HepG2 (cell line): ENCODE data around the gene CHCT1. TPM values are rescaled to one million over a fixed set of nuclear protein-coding genes. Genes with fewer than 3 reads are reported as not detected.
A peak's percentile ranks its signal among the peaks of the same experiment; 100 is the strongest.

Experiments used
- CBX1 ChIP-seq: IDR thresholded peaks from one replicate; pipeline ENCODE4 v1.6.1; 2016; ENCODE audit warnings: antibody characterized with exemption, low read depth
- HOXD1 ChIP-seq: sonication (generic); formaldehyde crosslinking; IDR thresholded peaks from 2 replicates; pipeline ENCODE4 v1.5.0; 2020; ENCODE audit warnings: missing genetic modification reagents
- KDM1A ChIP-seq: IDR thresholded peaks from 2 replicates; pipeline ENCODE4 v1.6.1; 2016; ENCODE audit warnings: missing compliant biosample characterization
- KDM2A ChIP-seq: sonication (generic); formaldehyde crosslinking; IDR thresholded peaks from 2 replicates; pipeline ENCODE4 v1.4.0; 2020; ENCODE audit warnings: low read depth, missing genetic modification reagents, borderline replicate concordance
- KLF11 ChIP-seq: IDR thresholded peaks from 2 replicates; pipeline ENCODE4 v1.6.1; 2016; ENCODE audit warnings: missing compliant biosample characterization
- MIER3 ChIP-seq: IDR thresholded peaks from 2 replicates; pipeline ENCODE4 v1.6.1; 2016; ENCODE audit warnings: missing compliant biosample characterization, borderline replicate concordance
- NFE2L1 ChIP-seq: sonication (generic); formaldehyde crosslinking; IDR thresholded peaks from 2 replicates; pipeline ENCODE4 v1.4.0; 2020; ENCODE audit warnings: missing genetic modification reagents, mild to moderate bottlenecking, borderline replicate concordance
- PBX3 ChIP-seq: sonication (generic); formaldehyde crosslinking; IDR thresholded peaks from 2 replicates; pipeline ENCODE4 v1.8.1; 2023; ENCODE audit warnings: missing genetic modification reagents, inconsistent platforms, borderline replicate concordance
- SKIL ChIP-seq: sonication (generic); formaldehyde crosslinking; IDR thresholded peaks from 2 replicates; pipeline ENCODE4 v1.8.0; 2022; ENCODE audit warnings: missing genetic modification reagents, mild to moderate bottlenecking, moderate library complexity, borderline replicate concordance
- TRIM24 ChIP-seq: sonication (generic); formaldehyde crosslinking; IDR thresholded peaks from 2 replicates; pipeline ENCODE4 v1.8.0; 2022; ENCODE audit warnings: mild to moderate bottlenecking, missing genetic modification reagents
- ZBTB49 ChIP-seq: sonication (generic); formaldehyde crosslinking; IDR thresholded peaks from 2 replicates; pipeline ENCODE4 v1.4.0; 2020; ENCODE audit warnings: missing genetic modification reagents, borderline replicate concordance
- ZNF609 ChIP-seq: sonication (generic); formaldehyde crosslinking; IDR thresholded peaks from 2 replicates; pipeline ENCODE4 v1.4.0; 2020; ENCODE audit warnings: mild to moderate bottlenecking, missing genetic modification reagents, borderline replicate concordance
- ZNF615 ChIP-seq: sonication (generic); formaldehyde crosslinking; IDR thresholded peaks from 2 replicates; pipeline ENCODE4 v1.5.0; 2020; ENCODE audit warnings: mild to moderate bottlenecking, missing genetic modification reagents, borderline replicate concordance
- ZNF792 ChIP-seq: IDR thresholded peaks from 2 replicates; pipeline ENCODE4 v1.6.1; 2016
- polyA plus RNA-seq, 8 experiments: library from polyadenylated mRNA; depleted of rRNA in 3 of 8; stranded (reverse) in 7 of 8; unstranded in 1 of 8; fragments of >200 nt; fragmentation: Illumina TruSeq in 4 of 8; extraction: Trizol in 4 of 8; gene quantifications; 2 replicates each; pipeline versions ENCODE4 v1.2.1 to v1.2.3, GENCODE V29; 2011 to 2016; ENCODE audit warnings: low read depth in 4 of 8, missing spikeins in 1 of 8, mixed read lengths in 1 of 8; ENCODE audit not compliant: insufficient read depth in 1 of 8
- total RNA-seq, 5 experiments: library from RNA; depleted of rRNA; stranded (reverse); fragments of >200 nt; fragmentation: Illumina TruSeq; extraction: Trizol; gene quantifications; 2 replicates each; pipeline ENCODE4 v1.2.3, GENCODE V29; 2016; ENCODE audit warnings: low read depth in 1 of 5
- TF ChIP-seq, protein P1 (sequence below): sonication (generic); formaldehyde crosslinking; IDR thresholded peaks from 2 replicates; pipeline ENCODE4 v1.8.0; 2022; ENCODE audit warnings: missing genetic modification reagents, mild to moderate bottlenecking, borderline replicate concordance
- TF ChIP-seq, protein P2 (sequence below): sonication (generic); formaldehyde crosslinking; IDR thresholded peaks from 2 replicates; pipeline ENCODE4 v1.8.1; 2023; ENCODE audit warnings: missing genetic modification reagents, mild to moderate bottlenecking, borderline replicate concordance

The CHCT1 gene
- total and polyA plus RNA-seq, 2 of the 13 experiments (the other 11 are each of a cell fraction or from before 2014, with no cell fraction given): not detected

DNA sequence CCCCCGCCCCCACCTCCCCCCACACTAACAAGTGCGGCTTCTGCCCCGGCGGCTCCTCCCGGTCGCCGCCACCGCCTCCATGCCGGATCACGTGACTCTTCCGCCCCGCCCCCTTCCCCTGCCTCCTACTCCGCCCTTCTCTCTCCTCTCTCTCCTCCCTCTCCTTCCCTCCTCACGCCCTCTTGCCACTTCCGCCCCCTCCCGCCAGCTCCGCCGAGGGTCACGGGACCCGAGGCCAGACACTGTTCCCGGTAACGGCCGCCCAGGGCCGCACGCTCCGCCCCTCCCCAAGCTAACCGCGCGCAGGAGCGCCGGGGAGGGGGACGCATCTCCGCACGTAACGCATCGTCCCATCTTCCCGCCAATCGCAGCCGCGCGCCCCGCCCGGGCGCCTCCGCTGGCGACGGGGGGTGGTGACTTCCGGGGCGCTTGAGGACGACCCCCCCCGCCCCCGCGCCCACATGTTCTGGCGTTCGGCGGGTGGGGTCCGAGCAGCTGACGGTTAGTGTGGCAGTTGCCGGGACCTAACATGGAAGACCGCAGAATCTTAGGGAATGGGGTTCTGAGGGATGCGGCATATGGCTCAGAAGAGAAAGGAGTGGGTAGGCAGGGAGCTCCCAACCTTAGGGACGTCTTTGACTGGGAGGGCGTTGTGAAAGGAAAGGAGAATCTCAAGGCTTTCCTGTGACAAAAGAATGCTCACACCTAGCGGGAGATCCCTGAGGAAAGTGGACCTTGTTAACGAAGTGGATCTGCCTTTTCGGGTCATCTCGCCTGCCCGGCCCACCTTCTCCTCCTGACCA, 30.0 kb upstream of the CHCT1 start, which contains the start of gene USP32 (continued):
- TF ChIP-seq KDM2A (CRISPR knock-in tag) (peak; percentile 65; the same call in 1 of the 2 replicates), ZNF615 (CRISPR knock-in tag) (peak; percentile 83; the same call in 1 of the 2 replicates), ZNF609 (peak; percentile 64), KDM1A (CRISPR knock-in tag) (peak; percentile 21; the same call in 1 of the 2 replicates), CBX1 (no peak), MIER3 (CRISPR knock-in tag) (no peak; the same call in 1 of the 2 replicates), HOXD1 (CRISPR knock-in tag) (peak; percentile 41), TRIM24 (CRISPR knock-in tag) (no peak), ZNF792 (CRISPR knock-in tag) (peak; percentile 59; the same call in 1 of the 2 replicates), SKIL (CRISPR knock-in tag) (peak; percentile 94), PBX3 (CRISPR knock-in tag) (no peak), NFE2L1 (CRISPR knock-in tag) (no peak), KLF11 (peak; percentile 23; the same call in 1 of the 2 replicates), ZBTB49 (CRISPR knock-in tag) (no peak)
- TF ChIP-seq, protein P1, sequence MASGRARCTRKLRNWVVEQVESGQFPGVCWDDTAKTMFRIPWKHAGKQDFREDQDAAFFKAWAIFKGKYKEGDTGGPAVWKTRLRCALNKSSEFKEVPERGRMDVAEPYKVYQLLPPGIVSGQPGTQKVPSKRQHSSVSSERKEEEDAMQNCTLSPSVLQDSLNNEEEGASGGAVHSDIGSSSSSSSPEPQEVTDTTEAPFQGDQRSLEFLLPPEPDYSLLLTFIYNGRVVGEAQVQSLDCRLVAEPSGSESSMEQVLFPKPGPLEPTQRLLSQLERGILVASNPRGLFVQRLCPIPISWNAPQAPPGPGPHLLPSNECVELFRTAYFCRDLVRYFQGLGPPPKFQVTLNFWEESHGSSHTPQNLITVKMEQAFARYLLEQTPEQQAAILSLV (CRISPR knock-in tag): peak; percentile 89; the same call in 1 of the 2 replicates
- TF ChIP-seq, protein P2, sequence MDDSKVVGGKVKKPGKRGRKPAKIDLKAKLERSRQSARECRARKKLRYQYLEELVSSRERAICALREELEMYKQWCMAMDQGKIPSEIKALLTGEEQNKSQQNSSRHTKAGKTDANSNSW (CRISPR knock-in tag): no peak
